ENCODE measurements around the gene SLC43A3. TPM values are rescaled to one million over a fixed set of nuclear protein-coding genes. Genes with fewer than 3 reads are reported as not detected.

SLC43A3 gene
- total RNA-seq, 1 experiment from 2014 or later, result 21.4 TPM

DNA sequence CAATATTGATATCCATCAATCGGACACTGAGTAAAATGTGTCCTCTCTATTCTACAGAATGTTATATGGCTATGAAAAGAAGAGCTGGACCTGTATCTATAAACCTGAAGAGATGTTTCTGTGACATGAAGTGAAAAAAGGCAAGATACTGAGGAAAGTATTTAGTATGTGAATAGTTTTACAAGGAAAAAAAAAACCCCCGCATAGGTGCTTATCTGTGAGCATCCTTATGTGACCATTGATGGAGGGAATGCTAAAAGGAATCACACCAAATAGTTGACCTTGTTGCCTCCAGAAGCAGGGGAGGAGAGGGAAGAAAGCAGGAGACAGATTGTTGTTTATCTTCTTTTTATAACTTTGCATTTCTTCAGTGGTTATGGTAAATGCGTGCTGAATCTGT is 35.8 kb downstream of the SLC43A3 start:
- Histone ChIP-seq H3K27me3 (ENCODE audit: insufficient read depth, low read length) (no peaks in the 10 kb centered on the region; the same call in 1 of the 2 replicates), H3K79me1 (ENCODE audit: insufficient read depth, low read depth, low read length, poor library complexity, severe bottlenecking) (no peaks in the 10 kb centered on the region), H3K14ac (ENCODE audit: insufficient read depth, low read length) (no peak overlapping the region), H4K91ac (ENCODE audit: insufficient read length, low read depth, low read length) (no peak overlapping the region), H2BK15ac (ENCODE audit: low read depth, low read length) (no peak overlapping the region), H3K18ac (ENCODE audit: insufficient read length, low read depth, low read length) (no peak overlapping the region), H3K4ac (ENCODE audit: low read depth, low read length) (no peak overlapping the region), H2AK5ac (ENCODE audit: insufficient read length, low read length) (no peak overlapping the region), H2BK120ac (ENCODE audit: low read depth, low read length, poor library complexity, severe bottlenecking) (no peak overlapping the region), H2AFZ (ENCODE audit: low read length) (no peak overlapping the region), H4K20me1 (ENCODE audit: control insufficient read depth, insufficient read depth, insufficient read length) (no peaks in the 10 kb centered on the region), H2BK20ac (ENCODE audit: low read depth, low read length, poor library complexity, severe bottlenecking) (no peak overlapping the region), H3K23me2 (ENCODE audit: insufficient read length, low read depth, low read length, poor library complexity, severe bottlenecking) (no peaks in the 10 kb centered on the region), H3K9me3 (ENCODE audit: control insufficient read depth, low read depth, low read length) (no peaks in the 10 kb centered on the region), H3K56ac (ENCODE audit: insufficient read length, low read depth, low read length) (no peak overlapping the region), H3K4me2 (ENCODE audit: insufficient read depth, insufficient read length, low read length) (no peak overlapping the region), H2BK5ac (ENCODE audit: insufficient read length, low read length) (no peak overlapping the region), H3K4me1 (ENCODE audit: insufficient read depth, low read length) (no peaks in the 10 kb centered on the region), H2BK12ac (ENCODE audit: insufficient read length, low read depth, low read length) (no peak overlapping the region), H3K9ac (ENCODE audit: extremely low read depth, insufficient read length, low read length) (no peak overlapping the region), H4K5ac (ENCODE audit: insufficient read length, low read depth, low read length) (no peak overlapping the region), H3K23ac (ENCODE audit: insufficient read length, low read depth, low read length) (no peak overlapping the region), H3K27ac (ENCODE audit: insufficient read length, low read depth, low read length) (no peak overlapping the region), H4K8ac (replicated peaks; ENCODE audit: insufficient read length, low read depth, low read length) (no peak overlapping the region), H3T11ph (ENCODE audit: low read length) (no peak overlapping the region), H3K79me2 (ENCODE audit: insufficient read depth, low read length) (no peaks in the 10 kb centered on the region)
- H3K27ac Mint-ChIP-seq, result no peak overlapping the region
- H3K4me1 Mint-ChIP-seq, result no peaks in the 10 kb centered on the region
- TF ChIP-seq, protein P1, sequence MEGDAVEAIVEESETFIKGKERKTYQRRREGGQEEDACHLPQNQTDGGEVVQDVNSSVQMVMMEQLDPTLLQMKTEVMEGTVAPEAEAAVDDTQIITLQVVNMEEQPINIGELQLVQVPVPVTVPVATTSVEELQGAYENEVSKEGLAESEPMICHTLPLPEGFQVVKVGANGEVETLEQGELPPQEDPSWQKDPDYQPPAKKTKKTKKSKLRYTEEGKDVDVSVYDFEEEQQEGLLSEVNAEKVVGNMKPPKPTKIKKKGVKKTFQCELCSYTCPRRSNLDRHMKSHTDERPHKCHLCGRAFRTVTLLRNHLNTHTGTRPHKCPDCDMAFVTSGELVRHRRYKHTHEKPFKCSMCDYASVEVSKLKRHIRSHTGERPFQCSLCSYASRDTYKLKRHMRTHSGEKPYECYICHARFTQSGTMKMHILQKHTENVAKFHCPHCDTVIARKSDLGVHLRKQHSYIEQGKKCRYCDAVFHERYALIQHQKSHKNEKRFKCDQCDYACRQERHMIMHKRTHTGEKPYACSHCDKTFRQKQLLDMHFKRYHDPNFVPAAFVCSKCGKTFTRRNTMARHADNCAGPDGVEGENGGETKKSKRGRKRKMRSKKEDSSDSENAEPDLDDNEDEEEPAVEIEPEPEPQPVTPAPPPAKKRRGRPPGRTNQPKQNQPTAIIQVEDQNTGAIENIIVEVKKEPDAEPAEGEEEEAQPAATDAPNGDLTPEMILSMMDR (conservative IDR thresholded peaks at IDR 0.05), result no peak
- no peak for DNase-seq
- peaks cover 46% of the 10 kb centered on the region for H3K27me3 Mint-ChIP-seq (ENCODE audit: low read depth)
- H3K4me3 Mint-ChIP-seq, result no peak overlapping the region
- WGBS (ENCODE audit: extremely low coverage, insufficient read length, low lambda C conversion rate), result no CpG with 5 or more reads among the region's 3 CpGs
- no peaks in the 10 kb centered on the region for H3K36me3 Mint-ChIP-seq (ENCODE audit: insufficient read depth in 1 of 3, low read depth in 3 of 3)
- no peaks in the 10 kb centered on the region for H3K9me3 Mint-ChIP-seq

Data from H9 (cell line).